HepG2 (cell line): Measurements from ENCODE around the gene ENDOU. TPM values are rescaled to one million over a fixed set of nuclear protein-coding genes. Genes with fewer than 3 reads are reported as not detected.

ENCODE experiments used
- ATAC-seq: fragments of 200-7000 bp; cut with Tn5 transposase; 3 replicates; pipeline ENCODE4 v1.9.1; 2020; ENCODE audit warnings: mild to moderate bottlenecking, moderate library complexity
- BruUV-seq: library from RNA; stranded (reverse); fragments of 400-500 nt; replicated peaks from 2 replicates; lab custom pipeline; 2021; lab: Mats Ljungman, UMichigan
- CTCF ChIA-PET: fragments of 300-600 bp; formaldehyde crosslinking; extraction: SDS; loops from one replicate; lab custom pipeline; 2021; ENCODE audit warnings: low total read pairs, inconsistent platforms, low intra/inter-chr PET ratio; lab: Yijun Ruan, JAX
- POLR2A ChIA-PET: fragments of 350-600 bp; sonication (Branson Sonifier 250); formaldehyde crosslinking; loops from one replicate; lab custom pipeline; 2020; ENCODE audit warnings: antibody characterized with exemption, inconsistent platforms; lab: Yijun Ruan, JAX
- DNase-seq: peaks from one replicate; pipeline ENCODE4 v3.0.0-alpha.2; 2015; ENCODE audit warnings: low spot score
- FAIRE-seq: peaks from 3 replicates; lab custom pipeline; 2011; peaks lifted over from hg19 to GRCh38; lab: Jason Lieb, UNC
- H2AFZ ChIP-seq: one replicate; pipeline ENCODE4 v1.6.1; 2011; ENCODE audit warnings: low read length, inconsistent platforms
- H3K27ac ChIP-seq: fragments of 300-600 bp; 3 replicates; pipeline ENCODE4 v1.8.0; 2011; ENCODE audit warnings: mixed run types, mild to moderate bottlenecking, mixed read lengths, low read length, inconsistent platforms; ENCODE audit not compliant: insufficient read depth; ENCODE audit errors: extremely low read length
- H3K27me3 ChIP-seq, 2 experiments: fragments of 200-600 bp in 1 of 2; 2 replicates in 1 of 2; 3 replicates in 1 of 2; pipeline versions ENCODE4 v1.6.0 to v1.8.0; 2011; ENCODE audit warnings: low read length in 2 of 2, mild to moderate bottlenecking in 2 of 2, moderate library complexity in 2 of 2, inconsistent platforms in 1 of 2; ENCODE audit not compliant: insufficient read depth in 2 of 2, control insufficient read depth in 1 of 2
- H3K36me3 ChIP-seq, 2 experiments: fragments of 200-600 bp in 1 of 2; replicated peaks in 1 of 2; 2 replicates in 1 of 2; 3 replicates in 1 of 2; pipeline versions ENCODE4 v1.5.1 to v1.8.0; 2011; ENCODE audit warnings: low read length in 2 of 2, inconsistent platforms in 1 of 2; ENCODE audit not compliant: insufficient read depth in 2 of 2, control insufficient read depth in 1 of 2
- H3K4me1 ChIP-seq: 2 replicates; pipeline ENCODE4 v1.5.1; 2012; ENCODE audit warnings: low read length, inconsistent platforms; ENCODE audit not compliant: insufficient read depth
- H3K4me2 ChIP-seq: 2 replicates; pipeline ENCODE4 v1.6.0; 2011; ENCODE audit warnings: low read depth, low read length, inconsistent platforms
- H3K4me3 ChIP-seq, 3 experiments: fragments of 200-600 bp in 1 of 3; sonication (generic), shearing (Covaris generic) in 1 of 3; replicated peaks in 1 of 3; 2 replicates each; pipeline ENCODE4 v1.5.1; 2011 to 2016; ENCODE audit warnings: low read length in 3 of 3, inconsistent platforms in 2 of 3, low read depth in 2 of 3, mild to moderate bottlenecking in 2 of 3, control low read depth in 1 of 3, mixed read lengths in 1 of 3; ENCODE audit not compliant: insufficient read depth in 1 of 3
- H3K79me2 ChIP-seq: one replicate; pipeline ENCODE4 v1.6.1; 2011; ENCODE audit warnings: low read length, inconsistent platforms; ENCODE audit not compliant: insufficient read depth
- H3K9ac ChIP-seq: 2 replicates; pipeline ENCODE4 v1.6.0; 2011; ENCODE audit warnings: mild to moderate bottlenecking, low read depth, low read length, inconsistent platforms; ENCODE audit not compliant: insufficient read depth
- H3K9me3 ChIP-seq: 2 replicates; pipeline ENCODE4 v1.5.1; 2012; ENCODE audit warnings: mild to moderate bottlenecking, low read length
- H4K20me1 ChIP-seq: 2 replicates; pipeline ENCODE4 v1.6.0; 2011; ENCODE audit warnings: inconsistent platforms, mild to moderate bottlenecking, low read length, moderate library complexity; ENCODE audit not compliant: insufficient read depth
- ETS1 ChIP-seq: sonication (generic); formaldehyde crosslinking; IDR thresholded peaks from 2 replicates; pipeline ENCODE4 v1.4.0; 2020; ENCODE audit warnings: missing genetic modification reagents
- HES4 ChIP-seq: sonication (generic); formaldehyde crosslinking; IDR thresholded peaks from 2 replicates; pipeline ENCODE4 v1.9.0; 2021; ENCODE audit warnings: mild to moderate bottlenecking, missing genetic modification reagents, borderline replicate concordance
- HNF1A ChIP-seq, 2 experiments: sonication (generic) in 1 of 2; formaldehyde crosslinking in 1 of 2; IDR thresholded peaks; 2 replicates each; pipeline versions ENCODE4 v1.4.0 to v1.6.1; 2016 to 2020; ENCODE audit warnings: borderline replicate concordance in 1 of 2, low read depth in 1 of 2, mild to moderate bottlenecking in 1 of 2, missing genetic modification reagents in 1 of 2
- HNF1B ChIP-seq: sonication (generic); formaldehyde crosslinking; IDR thresholded peaks from 2 replicates; pipeline ENCODE4 v1.5.1; 2020; ENCODE audit warnings: mild to moderate bottlenecking, moderate library complexity, missing genetic modification reagents
- HOXA3 ChIP-seq: sonication (generic); formaldehyde crosslinking; IDR thresholded peaks from 2 replicates; pipeline ENCODE4 v1.5.0; 2020; ENCODE audit warnings: missing genetic modification reagents
- KLF15 ChIP-seq: sonication (generic); formaldehyde crosslinking; IDR thresholded peaks from 2 replicates; pipeline ENCODE4 v1.8.1; 2023; ENCODE audit warnings: borderline replicate concordance, mild to moderate bottlenecking, inconsistent platforms, missing genetic modification reagents, mixed read lengths
- PCBP1 ChIP-seq: fragments of 200-400 bp; formaldehyde crosslinking; IDR thresholded peaks from 2 replicates; pipeline ENCODE4 v1.6.1; 2017; ENCODE audit warnings: mild to moderate bottlenecking, low read depth, low read length, borderline replicate concordance
- RFX5 ChIP-seq: IDR thresholded peaks from 2 replicates; pipeline ENCODE4 v1.6.1; 2011; ENCODE audit warnings: low read depth, low read length, improper control_type of control experiment
- XRCC5 ChIP-seq: fragments of 200-400 bp; formaldehyde crosslinking; optimal IDR thresholded peaks from 2 replicates; pipeline ENCODE3; 2017; ENCODE audit warnings: mild to moderate bottlenecking, low read length
- ZFYVE20 ChIP-seq: sonication (generic); formaldehyde crosslinking; IDR thresholded peaks from 2 replicates; pipeline ENCODE4 v1.8.0; 2023; ENCODE audit warnings: low read depth, mild to moderate bottlenecking, moderate library complexity, missing genetic modification reagents, borderline replicate concordance
- ZNF878 ChIP-seq: sonication (generic); formaldehyde crosslinking; IDR thresholded peaks from 2 replicates; pipeline ENCODE4 v1.8.1; 2023; ENCODE audit warnings: mild to moderate bottlenecking, missing genetic modification reagents, moderate library complexity
- WGBS: methylation state at CpG from one replicate; pipeline ENCODE4 v1.1.6; 2017; ENCODE audit warnings: low lambda C conversion rate; 5-methylcytosine and 5-hydroxymethylcytosine counted together
- in situ Hi-C: cut with HindIII; loops from 2 replicates; pipeline ENCODE4 v1.10.0; 2017; ENCODE audit warnings: low pct_unique_long_range_greater_than_20kb; ENCODE audit not compliant: extremely low pct_ligation_motif_present
- intact Hi-C: fragments of 100-400 bp; cut with micrococcal nuclease; formaldehyde crosslinking; loops from one replicate; pipeline ENCODE4 v1.10.0; 2022; ENCODE audit not compliant: unreplicated experiment
- polyA plus RNA-seq, 8 experiments: library from polyadenylated mRNA; depleted of rRNA in 3 of 8; stranded (reverse) in 7 of 8; unstranded in 1 of 8; fragments of >200 nt; fragmentation: Illumina TruSeq in 4 of 8; extraction: Trizol in 4 of 8; gene quantifications; 2 replicates each; pipeline versions ENCODE4 v1.2.1 to v1.2.3, GENCODE V29; 2011 to 2016; ENCODE audit warnings: low read depth in 4 of 8, missing spikeins in 1 of 8, mixed read lengths in 1 of 8; ENCODE audit not compliant: insufficient read depth in 1 of 8
- total RNA-seq, 5 experiments: library from RNA; depleted of rRNA; stranded (reverse); fragments of >200 nt; fragmentation: Illumina TruSeq; extraction: Trizol; gene quantifications; 2 replicates each; pipeline ENCODE4 v1.2.3, GENCODE V29; 2016; ENCODE audit warnings: low read depth in 1 of 5
- TF ChIP-seq, protein P1 (sequence below): IDR thresholded peaks from 2 replicates; pipeline ENCODE4 v1.6.1; 2016; ENCODE audit warnings: low read depth, borderline replicate concordance

Gene ENDOU
- total and polyA plus RNA-seq, 2 of the 13 experiments (the other 11 are each of a cell fraction or from before 2014, with no cell fraction given): not detected

- TF ChIP-seq HNF1B (CRISPR knock-in tag): no peak
These were observed 20.3 kb upstream of the ENDOU start (continued) for GRCh38 chr12:47745485-47746041.

GRCh38 chr12:47744778-47745436, 19.6 kb upstream of the ENDOU start:
- ChIA-PET POLR2A (no interaction called here), CTCF (interaction anchor here (0.7 to 3.8 kb wide), 4 partner anchors 22 to 93 kb away, joined by 4 to 21 read pairs (median 16); no protein-coding TSS in a partner anchor)
- no TSS peak for BruUV-seq
- no peaks in the 10 kb centered on the region for H3K79me2 ChIP-seq
- peaks cover 16 to 61% of the 10 kb centered on the region in 2 experiments; a peak in 4 of 5 replicates for H3K27me3 ChIP-seq
- H3K4me3 ChIP-seq: no peak overlapping the region
- no peak overlapping the region for H3K27ac ChIP-seq
- ATAC-seq (no peak), DNase-seq (no peak), FAIRE-seq (no peak)
- in situ Hi-C loops: loop anchor here (5.0 kb wide), 1 partner anchor 32 kb away; no protein-coding TSS in a partner anchor
- H4K20me1 ChIP-seq: no peaks in the 10 kb centered on the region
- no peak overlapping the region for H3K9ac ChIP-seq
- WGBS: 7% methylated on average over 8 of the region's 8 CpGs
- no peak overlapping the region for H2AFZ ChIP-seq
- intact Hi-C loops: no loop called here
- no peaks in the 10 kb centered on the region for H3K9me3 ChIP-seq
- H3K4me2 ChIP-seq: no peak overlapping the region
- peaks cover 20% of the 10 kb centered on the region for H3K4me1 ChIP-seq
- no peaks in the 10 kb centered on the region for H3K36me3 ChIP-seq
- no peak for TF ChIP-seq ZFYVE20 (CRISPR knock-in tag)
- no peak for TF ChIP-seq HES4 (CRISPR knock-in tag)
- no peak for TF ChIP-seq KLF15 (CRISPR knock-in tag)
- TF ChIP-seq, protein P1, sequence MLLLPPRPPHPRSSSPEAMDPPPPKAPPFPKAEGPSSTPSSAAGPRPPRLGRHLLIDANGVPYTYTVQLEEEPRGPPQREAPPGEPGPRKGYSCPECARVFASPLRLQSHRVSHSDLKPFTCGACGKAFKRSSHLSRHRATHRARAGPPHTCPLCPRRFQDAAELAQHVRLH (CRISPR knock-in tag): no peak
- TF ChIP-seq HOXA3 (CRISPR knock-in tag): no peak
- TF ChIP-seq HNF1A (IDR thresholded peaks at IDR 0.05; ENCODE audit: low read depth): no peak
- TF ChIP-seq HNF1A (CRISPR knock-in tag; IDR thresholded peaks at IDR 0.05; ENCODE audit: borderline replicate concordance): no peak
- TF ChIP-seq RFX5: no peak
- no peak for TF ChIP-seq XRCC5
- no peak for TF ChIP-seq ETS1 (CRISPR knock-in tag)
- TF ChIP-seq PCBP1: no peak
- TF ChIP-seq ZNF878 (CRISPR knock-in tag): no peak
